ENCODE results near the gene BANP. TPM values are rescaled to one million over a fixed set of nuclear protein-coding genes. Genes with fewer than 3 reads are reported as not detected.
"Not testable (repeated sequence)": the region's sequence is repeated elsewhere in the genome, so short reads cannot be mapped to it uniquely, and the experiment has no call there.

BANP gene
- total and polyA plus RNA-seq, 2 donors (not counting 3 experiments of a cell fraction or from before 2014, with no cell fraction given), result 22.4 to 33.8 TPM

DNA sequence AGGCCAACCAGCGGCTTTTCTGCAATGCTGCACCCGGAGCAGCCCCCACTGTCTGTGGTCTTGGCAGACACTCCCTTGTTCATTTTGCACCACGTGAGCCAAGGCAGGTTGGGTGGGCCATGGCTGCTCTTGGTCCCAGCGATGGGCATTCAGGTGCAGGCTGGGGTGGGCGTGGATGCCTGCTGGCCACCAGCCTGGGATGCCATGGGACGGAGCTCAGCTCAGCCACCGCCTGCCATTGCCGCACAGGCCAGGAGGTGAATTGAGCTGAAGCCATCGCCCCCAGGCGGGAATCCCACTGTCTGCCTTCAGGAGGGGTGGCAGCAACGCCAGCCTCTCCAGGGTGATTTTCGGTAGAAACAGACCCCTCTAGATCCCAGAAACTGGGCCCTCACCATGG, 155.3 kb downstream of the BANP start:
- BruUV-seq (replicated peaks); intact Hi-C loops (cut with micrococcal nuclease); FAIRE-seq; H3K4me3 ChIP-seq (replicated peaks in 1 of 3; ENCODE audit: insufficient read depth in 1 of 3, low read depth in 1 of 3, low read length in 3 of 3); CTCF ChIA-PET; H3K9me3 ChIP-seq (replicated peaks; ENCODE audit: control insufficient read depth, insufficient read depth, low read length); H3K9me1 ChIP-seq (replicated peaks; ENCODE audit: control insufficient read depth, extremely low read depth, insufficient read depth, low read length); H3K27me3 ChIP-seq (ENCODE audit: control insufficient read depth in 2 of 2, insufficient read depth in 2 of 2, low read length in 2 of 2); dilution Hi-C loops (cut with MboI; ENCODE audit: extremely low pct_ligation_motif_present, low sequenced_read_pairs); H3K27ac ChIP-seq (ENCODE audit: insufficient read depth, low read depth, low read length); H3K9ac ChIP-seq (replicated peaks; ENCODE audit: extremely low read depth, insufficient read depth, low read length); H3K4me1 ChIP-seq (ENCODE audit: control insufficient read depth, extremely low read depth, insufficient read depth, low read length); H4K20me1 ChIP-seq (replicated peaks; ENCODE audit: control insufficient read depth, extremely low read depth, insufficient read depth, low read length); H3K4me2 ChIP-seq (ENCODE audit: insufficient read depth, low read length); H3K79me2 ChIP-seq (ENCODE audit: control insufficient read depth, insufficient read depth, low read length); DNase-seq (ENCODE audit: low read depth, low spot score); H3K36me3 ChIP-seq (ENCODE audit: control insufficient read depth in 2 of 2, extremely low read depth in 1 of 2, insufficient read depth in 2 of 2, low read length in 2 of 2); POLR2A ChIA-PET; H2AFZ ChIP-seq (ENCODE audit: low read depth, low read length): not testable (repeated sequence)

- ChIA-PET CTCF (no interaction called here), POLR2A (no interaction called here)
- no peak overlapping the region for H3K9ac ChIP-seq (replicated peaks; ENCODE audit: extremely low read depth, insufficient read depth, low read length)
- H3K27ac ChIP-seq (ENCODE audit: insufficient read depth, low read depth, low read length), result no peak overlapping the region
- H3K27me3 ChIP-seq (ENCODE audit: control insufficient read depth in 2 of 2, insufficient read depth in 2 of 2, low read length in 2 of 2), result no peaks in the 10 kb centered on the region
- dilution Hi-C loops (cut with MboI; ENCODE audit: extremely low pct_ligation_motif_present, low sequenced_read_pairs) (no loop called here), intact Hi-C loops (cut with micrococcal nuclease) (no loop called here)
- no peak overlapping the region for H3K4me3 ChIP-seq (replicated peaks in 1 of 3; ENCODE audit: insufficient read depth in 1 of 3, low read depth in 1 of 3, low read length in 3 of 3)
- no TSS peak for BruUV-seq (replicated peaks)
- no peaks in the 10 kb centered on the region for H3K79me2 ChIP-seq (ENCODE audit: control insufficient read depth, insufficient read depth, low read length)
- no peak overlapping the region for H3K4me2 ChIP-seq (ENCODE audit: insufficient read depth, low read length)
- no peaks in the 10 kb centered on the region for H3K4me1 ChIP-seq (ENCODE audit: control insufficient read depth, extremely low read depth, insufficient read depth, low read length)
- no peak overlapping the region for H2AFZ ChIP-seq (ENCODE audit: low read depth, low read length)
- H4K20me1 ChIP-seq (replicated peaks; ENCODE audit: control insufficient read depth, extremely low read depth, insufficient read depth, low read length), result no peaks in the 10 kb centered on the region
- FAIRE-seq (no peak), DNase-seq (ENCODE audit: low read depth, low spot score) (no peak)
- no peaks in the 10 kb centered on the region for H3K36me3 ChIP-seq (ENCODE audit: control insufficient read depth in 2 of 2, extremely low read depth in 1 of 2, insufficient read depth in 2 of 2, low read length in 2 of 2)
- TF ChIP-seq FOS (IDR thresholded peaks at IDR 0.05; ENCODE audit: borderline replicate concordance, insufficient read depth, low read length), result no peak
- no peaks in the 10 kb centered on the region for H3K9me3 ChIP-seq (replicated peaks; ENCODE audit: control insufficient read depth, insufficient read depth, low read length)
- H3K9me1 ChIP-seq (replicated peaks; ENCODE audit: control insufficient read depth, extremely low read depth, insufficient read depth, low read length), result no peaks in the 10 kb centered on the region
These were observed 157.5 kb downstream of the BANP start for GRCh38 chr16:88108762-88109161.

- dilution Hi-C loops (cut with MboI; ENCODE audit: extremely low pct_ligation_motif_present, low sequenced_read_pairs); CTCF ChIA-PET; POLR2A ChIA-PET; H3K27ac ChIP-seq (ENCODE audit: insufficient read depth, low read depth, low read length); H3K36me3 ChIP-seq (ENCODE audit: control insufficient read depth in 2 of 2, extremely low read depth in 1 of 2, insufficient read depth in 2 of 2, low read length in 2 of 2); BruUV-seq (replicated peaks); H3K79me2 ChIP-seq (ENCODE audit: control insufficient read depth, insufficient read depth, low read length); H3K9me1 ChIP-seq (replicated peaks; ENCODE audit: control insufficient read depth, extremely low read depth, insufficient read depth, low read length); H3K9ac ChIP-seq (replicated peaks; ENCODE audit: extremely low read depth, insufficient read depth, low read length); H4K20me1 ChIP-seq (replicated peaks; ENCODE audit: control insufficient read depth, extremely low read depth, insufficient read depth, low read length); H3K27me3 ChIP-seq (ENCODE audit: control insufficient read depth in 2 of 2, insufficient read depth in 2 of 2, low read length in 2 of 2); H3K4me1 ChIP-seq (ENCODE audit: control insufficient read depth, extremely low read depth, insufficient read depth, low read length); FAIRE-seq; intact Hi-C loops (cut with micrococcal nuclease); H3K9me3 ChIP-seq (replicated peaks; ENCODE audit: control insufficient read depth, insufficient read depth, low read length); H3K4me2 ChIP-seq (ENCODE audit: insufficient read depth, low read length); DNase-seq (ENCODE audit: low read depth, low spot score); H2AFZ ChIP-seq (ENCODE audit: low read depth, low read length); H3K4me3 ChIP-seq (replicated peaks in 1 of 3; ENCODE audit: insufficient read depth in 1 of 3, low read depth in 1 of 3, low read length in 3 of 3): not testable (repeated sequence)
These were observed 158.7 kb downstream of the BANP start for GRCh38 chr16:88109726-88110621.

DNA sequence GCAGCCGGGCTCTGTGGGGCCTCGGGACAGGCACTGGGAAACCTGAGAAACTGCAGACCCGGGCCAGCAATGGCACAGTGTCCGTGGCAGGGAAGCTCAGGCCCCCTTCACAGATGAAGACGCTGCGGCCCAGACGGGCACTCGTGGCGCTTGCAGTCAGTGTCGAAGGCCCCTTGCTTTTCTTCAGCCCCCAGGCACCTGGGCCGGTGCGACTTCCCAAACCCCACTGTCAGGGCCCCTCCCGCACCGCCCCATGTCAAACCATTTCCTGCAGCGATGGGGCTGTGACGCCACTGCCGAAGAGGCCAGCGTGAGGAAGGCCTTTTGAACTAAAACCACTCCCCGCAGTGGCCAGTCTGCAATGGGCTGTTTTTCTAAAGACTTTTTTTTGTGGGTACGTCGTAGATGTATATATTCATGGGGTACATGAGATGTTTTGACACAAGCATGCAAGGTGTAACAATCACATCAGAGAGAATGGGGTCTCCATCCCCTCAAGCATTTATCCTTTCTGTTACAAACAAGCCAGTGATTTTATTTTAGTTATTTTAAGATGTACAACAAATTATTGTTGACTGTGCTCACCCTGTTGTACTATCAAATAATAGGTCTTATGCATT, 159.8 kb downstream of the BANP start:
- POLR2A ChIA-PET; H3K4me2 ChIP-seq (ENCODE audit: insufficient read depth, low read length); H3K4me1 ChIP-seq (ENCODE audit: control insufficient read depth, extremely low read depth, insufficient read depth, low read length); H3K9me1 ChIP-seq (replicated peaks; ENCODE audit: control insufficient read depth, extremely low read depth, insufficient read depth, low read length); dilution Hi-C loops (cut with MboI; ENCODE audit: extremely low pct_ligation_motif_present, low sequenced_read_pairs); DNase-seq (ENCODE audit: low read depth, low spot score); H3K9me3 ChIP-seq (replicated peaks; ENCODE audit: control insufficient read depth, insufficient read depth, low read length); intact Hi-C loops (cut with micrococcal nuclease); H3K27ac ChIP-seq (ENCODE audit: insufficient read depth, low read depth, low read length); H3K9ac ChIP-seq (replicated peaks; ENCODE audit: extremely low read depth, insufficient read depth, low read length); H3K36me3 ChIP-seq (ENCODE audit: control insufficient read depth in 2 of 2, extremely low read depth in 1 of 2, insufficient read depth in 2 of 2, low read length in 2 of 2); BruUV-seq (replicated peaks); H2AFZ ChIP-seq (ENCODE audit: low read depth, low read length); CTCF ChIA-PET; H3K79me2 ChIP-seq (ENCODE audit: control insufficient read depth, insufficient read depth, low read length); H4K20me1 ChIP-seq (replicated peaks; ENCODE audit: control insufficient read depth, extremely low read depth, insufficient read depth, low read length); FAIRE-seq; H3K27me3 ChIP-seq (ENCODE audit: control insufficient read depth in 2 of 2, insufficient read depth in 2 of 2, low read length in 2 of 2); H3K4me3 ChIP-seq (replicated peaks in 1 of 3; ENCODE audit: insufficient read depth in 1 of 3, low read depth in 1 of 3, low read length in 3 of 3): not testable (repeated sequence)

All from endothelial cell of umbilical vein (primary cell).